HEK293 (cell line): ENCODE data around the gene TPRX2.
"Not testable (repeated sequence)": the region's sequence is repeated elsewhere in the genome, so short reads cannot be mapped to it uniquely, and the experiment has no call there.

ENCODE experiments used
- CTCF ChIA-PET: fragments of 350-600 bp; formaldehyde crosslinking; extraction: SDS; loops from one replicate; lab custom pipeline; 2021; ENCODE audit warnings: antibody characterized with exemption; lab: Yijun Ruan, JAX
- POLR2A ChIA-PET: fragments of 300-600 bp; formaldehyde crosslinking; extraction: SDS; loops from one replicate; lab custom pipeline; 2020; ENCODE audit warnings: antibody characterized with exemption, inconsistent platforms; lab: Yijun Ruan, JAX
- H3K27ac ChIP-seq: fragments of 200-500 bp; sonication (Bioruptor generic); 2 replicates; pipeline ENCODE4 v1.5.1; 2014; ENCODE audit warnings: low read depth, low read length, control low read depth, inconsistent platforms; ENCODE audit errors: extremely low read depth
- H3K36me3 ChIP-seq, 2 experiments: fragments of 200-500 bp in 1 of 2; sonication (Bioruptor generic) in 1 of 2; 1 replicate in 1 of 2; 2 replicates in 1 of 2; pipeline ENCODE4 v1.5.1; 2014 to 2017; ENCODE audit warnings: inconsistent platforms in 2 of 2, low read length in 2 of 2; ENCODE audit not compliant: control insufficient read depth in 2 of 2, insufficient read depth in 1 of 2
- H3K4me1 ChIP-seq: fragments of 200-500 bp; sonication (Bioruptor generic); 2 replicates; pipeline ENCODE4 v1.5.1; 2014; ENCODE audit warnings: mild to moderate bottlenecking, low read length, inconsistent platforms; ENCODE audit not compliant: control insufficient read depth, insufficient read depth
- H3K4me3 ChIP-seq: 2 replicates; pipeline ENCODE4 v1.5.1; 2011; ENCODE audit warnings: low read depth, mild to moderate bottlenecking, control low read depth, low read length, moderate library complexity
- H3K9me3 ChIP-seq: fragments of 200-500 bp; sonication (Bioruptor generic); 2 replicates; pipeline ENCODE4 v1.5.1; 2014; ENCODE audit warnings: low read depth, low read length, inconsistent platforms; ENCODE audit not compliant: control insufficient read depth, insufficient read depth
- CTCF ChIP-seq: fragments of 450-650 bp; formaldehyde crosslinking; IDR thresholded peaks from 2 replicates; pipeline ENCODE4 v1.5.1; 2016; ENCODE audit warnings: missing biosample characterization, missing genetic modification characterization
- GLIS2 ChIP-seq: fragments of 450-650 bp; formaldehyde crosslinking; IDR thresholded peaks from 2 replicates; pipeline ENCODE4 v1.5.1; 2016; ENCODE audit warnings: missing biosample characterization, missing genetic modification characterization
- KLF1 ChIP-seq: fragments of 450-650 bp; formaldehyde crosslinking; IDR thresholded peaks from 2 replicates; pipeline ENCODE4 v1.5.1; 2016; ENCODE audit warnings: missing biosample characterization, missing genetic modification characterization
- KLF10 ChIP-seq: fragments of 450-650 bp; IDR thresholded peaks from 2 replicates; pipeline ENCODE4 v1.5.1; 2018; ENCODE audit warnings: missing biosample characterization, mild to moderate bottlenecking, missing genetic modification characterization
- KLF9 ChIP-seq: fragments of 450-650 bp; formaldehyde crosslinking; IDR thresholded peaks from 2 replicates; pipeline ENCODE4 v1.5.1; 2016; ENCODE audit warnings: missing biosample characterization, missing genetic modification characterization, low read depth
- ZBTB7A ChIP-seq: fragments of 450-650 bp; formaldehyde crosslinking; IDR thresholded peaks from 2 replicates; pipeline ENCODE4 v1.5.1; 2016; ENCODE audit warnings: low read depth, missing biosample characterization, missing genetic modification characterization
- ZNF112 ChIP-seq: fragments of 450-650 bp; formaldehyde crosslinking; IDR thresholded peaks from 2 replicates; pipeline ENCODE4 v1.5.0; 2017; ENCODE audit warnings: missing biosample characterization, missing genetic modification characterization
- ZNF366 ChIP-seq: fragments of 450-650 bp; formaldehyde crosslinking; conservative IDR thresholded peaks from 2 replicates; pipeline ENCODE4 v1.5.1; 2016; ENCODE audit warnings: missing biosample characterization, missing genetic modification characterization
- ZNF624 ChIP-seq: fragments of 450-650 bp; formaldehyde crosslinking; IDR thresholded peaks from 2 replicates; pipeline ENCODE4 v1.5.1; 2017; ENCODE audit warnings: missing biosample characterization, missing genetic modification characterization
- ZNF654 ChIP-seq: fragments of 450-650 bp; formaldehyde crosslinking; IDR thresholded peaks from 2 replicates; pipeline ENCODE4 v1.5.1; 2016; ENCODE audit warnings: low read depth, missing biosample characterization, missing genetic modification characterization

The TPRX2 gene

GRCh38 chr19:47858646-47859285, at the start of gene TPRX2:
TSS of gene TPRX2 (plus strand) at chr19:47859235. CDS start at chr19:47859247, 12 bp downstream.
- POLR2A ChIA-PET, result interaction anchor here (1.0 kb wide), 1 partner anchor 9 kb away, joined by 3 read pairs; no protein-coding TSS in a partner anchor
- H3K36me3 ChIP-seq, H3K4me3 ChIP-seq, H3K4me1 ChIP-seq: not testable (repeated sequence)
- 0 out of 2 replicates have a peak, but pooled peaks have one; percentile 5 for TF ChIP-seq GLIS2 (tag by site-specific recombination)
- TF ChIP-seq, all 188 proteins: peak for 1; not testable (repeated sequence) for 187
- not testable (repeated sequence) for H3K27ac ChIP-seq, H3K9me3 ChIP-seq
- CTCF ChIA-PET, result interaction anchor here (0.7 to 1.4 kb wide), 4 partner anchors 10 to 69 kb away, joined by 3 to 4 read pairs (median 4); no protein-coding TSS in a partner anchor

- TF ChIP-seq KLF10 (tag by site-specific recombination) (peak; percentile 61; the same call in 1 of the 2 replicates), ZNF624 (tag by site-specific recombination) (no peak), ZBTB7A (tag by site-specific recombination) (no peak), KLF9 (tag by site-specific recombination) (peak; percentile 50), ZNF654 (0 out of 2 replicates have a peak, but pooled peaks have one; percentile 17), CTCF (peak; percentile 28; the same call in 1 of the 2 replicates)
- Histone ChIP-seq H3K27ac (no peak overlapping the region), H3K36me3 (no peaks in the 10 kb centered on the region), H3K4me3 (no peak overlapping the region), H3K9me3 (no peaks in the 10 kb centered on the region), H3K4me1 (no peaks in the 10 kb centered on the region; the same call in 1 of the 2 replicates)
- ChIA-PET POLR2A (no interaction called here), CTCF (interaction anchor here (0.6 to 4.2 kb wide), 16 partner anchors 12 to 450 kb away, joined by 3 to 45 read pairs (median 4); no protein-coding TSS in a partner anchor)
Measured at GRCh38 chr19:47813304-47813994, 45.6 kb upstream of the TPRX2 start.

GRCh38 chr19:47813995-47814328, 45.1 kb upstream of the TPRX2 start:
- H3K4me1 ChIP-seq, result no peaks in the 10 kb centered on the region; the same call in 1 of the 2 replicates
- POLR2A ChIA-PET, result no interaction called here
- CTCF ChIA-PET, result interaction anchor here (0.6 to 4.2 kb wide), 20 partner anchors 9 to 148 kb away, joined by 3 to 45 read pairs (median 4); no protein-coding TSS in a partner anchor
- H3K4me3 ChIP-seq, result no peak overlapping the region
- H3K27ac ChIP-seq, result no peak overlapping the region
- no peaks in the 10 kb centered on the region for H3K9me3 ChIP-seq
- no peaks in the 10 kb centered on the region for H3K36me3 ChIP-seq
- TF ChIP-seq KLF10 (tag by site-specific recombination) (0 out of 2 replicates have a peak, but pooled peaks have one; percentile 53), ZNF112 (tag by site-specific recombination) (no peak), KLF9 (tag by site-specific recombination) (0 out of 2 replicates have a peak, but pooled peaks have one; percentile 30), KLF1 (tag by site-specific recombination) (0 out of 2 replicates have a peak, but pooled peaks have one; percentile 23)

GRCh38 chr19:47816270-47816669, 42.8 kb upstream of the TPRX2 start:
- POLR2A ChIA-PET, H3K36me3 ChIP-seq, H3K4me1 ChIP-seq, H3K9me3 ChIP-seq, H3K4me3 ChIP-seq, H3K27ac ChIP-seq: not testable (repeated sequence)
- CTCF ChIA-PET, result interaction anchor here (0.6 to 3.3 kb wide), 6 partner anchors 24 to 686 kb away, joined by 3 to 18 read pairs (median 4); no protein-coding TSS in a partner anchor

GRCh38 chr19:47818221-47818620, 40.8 kb upstream of the TPRX2 start:
- H3K4me3 ChIP-seq, H3K36me3 ChIP-seq, POLR2A ChIA-PET, H3K4me1 ChIP-seq, H3K9me3 ChIP-seq, H3K27ac ChIP-seq: not testable (repeated sequence)
- TF ChIP-seq ZNF366 (tag by site-specific recombination), result peak; percentile 94
- CTCF ChIA-PET, result interaction anchor here (3.3 kb wide), 1 partner anchor 45 kb away, joined by 18 read pairs; no protein-coding TSS in a partner anchor
